DMS 273 (cell line): Measurements from ENCODE around the gene ORC2.
A peak's percentile ranks its signal among the peaks of the same experiment; 100 is the strongest.
"Not testable (repeated sequence)": the region's sequence is repeated elsewhere in the genome, so short reads cannot be mapped to it uniquely, and the experiment has no call there.

ENCODE experiments used
- DNase-seq: peaks from one replicate; lab custom pipeline; 2025; ENCODE audit not compliant: unreplicated experiment; lab: John Stamatoyannopoulos, UW

The ORC2 gene

GRCh38 chr2:200939832-200940231 is 23.6 kb downstream of the ORC2 start:
- no peak for DNase-seq

GRCh38 chr2:200930947-200931626 is 32.4 kb downstream of the ORC2 start:
- no peak for DNase-seq

- DNase-seq = no peak
Measured at GRCh38 chr2:200929334-200930249, 33.9 kb downstream of the ORC2 start.

GRCh38 chr2:200922439-200922838 is 41.0 kb downstream of the ORC2 start:
- DNase-seq = no peak

GRCh38 chr2:200913654-200914053 is 49.8 kb downstream of the ORC2 start:
- DNase-seq = no peak

GRCh38 chr2:200909958-200910357 is 53.5 kb downstream of the ORC2 start:
- no peak for DNase-seq

GRCh38 chr2:200905618-200906296 is 57.7 kb downstream of the ORC2 start:
- DNase-seq = peak; percentile 78

GRCh38 chr2:200901459-200902072 is 61.9 kb downstream of the ORC2 start:
- DNase-seq = peak; percentile 94

GRCh38 chr2:200899482-200899881 is 64.0 kb downstream of the ORC2 start:
- no peak for DNase-seq

GRCh38 chr2:200888704-200889625 is 74.5 kb downstream of the ORC2 start, which contains the start of the genes NIF3L1 and PPIL3:
NIF3L1 (plus strand) TSS chr2:200889371; CDS start chr2:200891944, 2,573 bp downstream.
PPIL3 (minus strand) TSS chr2:200889077; CDS start chr2:200887615, 1,462 bp downstream.
- peak; percentile 99 for DNase-seq

- DNase-seq = not testable (repeated sequence)
Measured at GRCh38 chr2:200881715-200882249, 81.7 kb downstream of the ORC2 start.

- no peak for DNase-seq
Measured at GRCh38 chr2:200878289-200878880, 85.1 kb downstream of the ORC2 start.

GRCh38 chr2:200877443-200877842 is 86.0 kb downstream of the ORC2 start:
- DNase-seq = no peak

GRCh38 chr2:200873560-200873959 is 89.9 kb downstream of the ORC2 start:
- no peak for DNase-seq

GRCh38 chr2:200871151-200871550 is 92.3 kb downstream of the ORC2 start:
- no peak for DNase-seq

- no peak for DNase-seq
Measured at GRCh38 chr2:200869014-200869413, 94.4 kb downstream of the ORC2 start.

GRCh38 chr2:200864176-200865034 is 99.1 kb downstream of the ORC2 start, which contains the start of gene CLK1:
CLK1 (minus strand) TSS chr2:200864658; CDS start chr2:200861862, 2,796 bp downstream.
- peak; percentile 98 for DNase-seq

GRCh38 chr2:200863782-200864175 is 99.7 kb downstream of the ORC2 start:
- DNase-seq = peak; percentile 57
